WTC11 (cell line): ENCODE data around the gene COG6. TPM values are rescaled to one million over a fixed set of nuclear protein-coding genes. Genes with fewer than 3 reads are reported as not detected.

Source experiments
- ARID4B ChIP-seq: sonication (generic); formaldehyde crosslinking; IDR thresholded peaks from 2 replicates; pipeline ENCODE4 v1.8.0; 2023; ENCODE audit warnings: missing genetic modification reagents, mild to moderate bottlenecking, borderline replicate concordance
- ATF3 ChIP-seq: sonication (generic); formaldehyde crosslinking; conservative IDR thresholded peaks from 2 replicates; pipeline ENCODE4 v1.8.1; 2022; ENCODE audit warnings: mild to moderate bottlenecking, missing genetic modification reagents
- CREB1 ChIP-seq: sonication (generic); formaldehyde crosslinking; IDR thresholded peaks from 2 replicates; pipeline ENCODE4 v1.8.0; 2023; ENCODE audit warnings: mild to moderate bottlenecking, missing genetic modification reagents
- E2F4 ChIP-seq: sonication (generic); formaldehyde crosslinking; IDR thresholded peaks from 2 replicates; pipeline ENCODE4 v1.8.1; 2022; ENCODE audit warnings: low read depth, mild to moderate bottlenecking, moderate library complexity, missing genetic modification reagents, borderline replicate concordance
- ERG ChIP-seq: fragments of 250-450 bp; sonication (Bioruptor Pico); IDR thresholded peaks from 2 replicates; pipeline ENCODE4 v1.8.0; 2021; ENCODE audit warnings: mild to moderate bottlenecking
- ETV6 ChIP-seq: sonication (generic); formaldehyde crosslinking; IDR thresholded peaks from 2 replicates; pipeline ENCODE4 v1.8.1; 2022; ENCODE audit warnings: mild to moderate bottlenecking, missing genetic modification reagents
- FOXP1 ChIP-seq: sonication (generic); formaldehyde crosslinking; IDR thresholded peaks from 2 replicates; pipeline ENCODE4 v1.8.0; 2022; ENCODE audit warnings: missing genetic modification reagents, mild to moderate bottlenecking, moderate library complexity, borderline replicate concordance
- GABPB1 ChIP-seq: sonication (generic); formaldehyde crosslinking; IDR thresholded peaks from 2 replicates; pipeline ENCODE4 v1.8.1; 2023; ENCODE audit warnings: mild to moderate bottlenecking, missing genetic modification reagents
- GTF2I ChIP-seq: fragments of 250-450 bp; sonication (Bioruptor Pico); conservative IDR thresholded peaks from 2 replicates; pipeline ENCODE4 v1.4.0; 2021; ENCODE audit warnings: mild to moderate bottlenecking
- JUN ChIP-seq: sonication (generic); formaldehyde crosslinking; IDR thresholded peaks from 2 replicates; pipeline ENCODE4 v1.8.0; 2023; ENCODE audit warnings: mild to moderate bottlenecking, missing genetic modification reagents
- KAT7 ChIP-seq: sonication (generic); formaldehyde crosslinking; IDR thresholded peaks from 2 replicates; pipeline ENCODE4 v1.8.1; 2023; ENCODE audit warnings: missing genetic modification reagents, mild to moderate bottlenecking, borderline replicate concordance
- MAX ChIP-seq: sonication (generic); formaldehyde crosslinking; IDR thresholded peaks from 2 replicates; pipeline ENCODE4 v1.8.0; 2022; ENCODE audit warnings: mild to moderate bottlenecking, missing genetic modification reagents
- MXD4 ChIP-seq: fragments of 250-450 bp; sonication (Bioruptor Pico); IDR thresholded peaks from 2 replicates; pipeline ENCODE4 v1.8.0; 2021; ENCODE audit warnings: mild to moderate bottlenecking, moderate library complexity, borderline replicate concordance
- NFE2L1 ChIP-seq: sonication (generic); formaldehyde crosslinking; IDR thresholded peaks from 2 replicates; pipeline ENCODE4 v1.8.1; 2023; ENCODE audit warnings: missing genetic modification reagents
- NFYB ChIP-seq: sonication (generic); formaldehyde crosslinking; conservative IDR thresholded peaks from 2 replicates; pipeline ENCODE4 v1.8.0; 2022; ENCODE audit warnings: low read depth, missing genetic modification reagents
- NR1H2 ChIP-seq: sonication (generic); formaldehyde crosslinking; IDR thresholded peaks from 2 replicates; pipeline ENCODE4 v1.9.0; 2021; ENCODE audit warnings: mild to moderate bottlenecking, moderate library complexity, missing genetic modification reagents
- NR3C1 ChIP-seq: sonication (generic); formaldehyde crosslinking; conservative IDR thresholded peaks from 2 replicates; pipeline ENCODE4 v1.8.1; 2023; ENCODE audit warnings: low read depth, mild to moderate bottlenecking, missing genetic modification reagents
- RELA ChIP-seq: sonication (generic); formaldehyde crosslinking; IDR thresholded peaks from 2 replicates; pipeline ENCODE4 v1.8.1; 2022; ENCODE audit warnings: missing genetic modification reagents, mild to moderate bottlenecking, borderline replicate concordance
- SMAD4 ChIP-seq: sonication (generic); formaldehyde crosslinking; IDR thresholded peaks from 2 replicates; pipeline ENCODE4 v1.8.0; 2022; ENCODE audit warnings: mild to moderate bottlenecking, missing genetic modification reagents
- SOX15 ChIP-seq: fragments of 250-450 bp; sonication (Bioruptor Pico); IDR thresholded peaks from 2 replicates; pipeline ENCODE4 v1.9.0; 2021; ENCODE audit warnings: mild to moderate bottlenecking
- ZNF263 ChIP-seq: sonication (generic); formaldehyde crosslinking; IDR thresholded peaks from 2 replicates; pipeline ENCODE4 v1.8.1; 2022; ENCODE audit warnings: low read depth, mild to moderate bottlenecking, moderate library complexity, missing genetic modification reagents
- ZNF423 ChIP-seq: fragments of 250-450 bp; sonication (Bioruptor Pico); IDR thresholded peaks from 2 replicates; pipeline ENCODE4 v2.1.2; 2022; ENCODE audit warnings: mild to moderate bottlenecking, moderate library complexity
- total RNA-seq: library from RNA; stranded (reverse); gene quantifications from 3 replicates; pipeline ENCODE4 v1.2.3, GENCODE V29; 2021
- TF ChIP-seq, protein P1 (sequence below): sonication (generic); formaldehyde crosslinking; IDR thresholded peaks from 2 replicates; pipeline ENCODE4 v1.8.1; 2023; ENCODE audit warnings: mild to moderate bottlenecking, moderate library complexity, missing genetic modification reagents
- TF ChIP-seq, protein P2 (sequence below): fragments of 250-450 bp; sonication (Bioruptor Pico); IDR thresholded peaks from 2 replicates; pipeline ENCODE4 v1.9.0; 2021; ENCODE audit warnings: mild to moderate bottlenecking
- TF ChIP-seq, protein P3 (sequence below): sonication (generic); formaldehyde crosslinking; IDR thresholded peaks from 2 replicates; pipeline ENCODE4 v1.8.0; 2022; ENCODE audit warnings: missing genetic modification reagents

COG6 gene
- total RNA-seq, 1 experiment from 2014 or later: 23.0 TPM

- TF ChIP-seq MAX (CRISPR knock-in tag) (peak; percentile 74; the same call in 1 of the 2 replicates), ZNF263 (CRISPR knock-in tag) (no peak), FOXP1 (CRISPR knock-in tag) (peak; percentile 31; the same call in 1 of the 2 replicates), SOX15 (CRISPR knock-in tag) (no peak), CREB1 (CRISPR knock-in tag) (no peak), NFYB (no peak), ATF3 (CRISPR knock-in tag) (no peak), NFE2L1 (CRISPR knock-in tag) (no peak), NR1H2 (no peak), GTF2I (CRISPR knock-in tag) (no peak), E2F4 (CRISPR knock-in tag) (no peak), ZNF423 (CRISPR knock-in tag) (no peak), NR3C1 (CRISPR knock-in tag) (no peak; the same call in 1 of the 2 replicates), MXD4 (CRISPR knock-in tag) (no peak), RELA (no peak), GABPB1 (CRISPR knock-in tag) (no peak), SMAD4 (CRISPR knock-in tag) (no peak), KAT7 (0 out of 2 replicates have a peak, but pooled peaks have one; percentile 77), ERG (no peak), JUN (CRISPR knock-in tag) (0 out of 2 replicates have a peak, but pooled peaks have one; percentile 40), ARID4B (CRISPR knock-in tag) (peak; percentile 80; the same call in 1 of the 2 replicates), ETV6 (CRISPR knock-in tag) (peak; percentile 83)
- TF ChIP-seq, protein P1, sequence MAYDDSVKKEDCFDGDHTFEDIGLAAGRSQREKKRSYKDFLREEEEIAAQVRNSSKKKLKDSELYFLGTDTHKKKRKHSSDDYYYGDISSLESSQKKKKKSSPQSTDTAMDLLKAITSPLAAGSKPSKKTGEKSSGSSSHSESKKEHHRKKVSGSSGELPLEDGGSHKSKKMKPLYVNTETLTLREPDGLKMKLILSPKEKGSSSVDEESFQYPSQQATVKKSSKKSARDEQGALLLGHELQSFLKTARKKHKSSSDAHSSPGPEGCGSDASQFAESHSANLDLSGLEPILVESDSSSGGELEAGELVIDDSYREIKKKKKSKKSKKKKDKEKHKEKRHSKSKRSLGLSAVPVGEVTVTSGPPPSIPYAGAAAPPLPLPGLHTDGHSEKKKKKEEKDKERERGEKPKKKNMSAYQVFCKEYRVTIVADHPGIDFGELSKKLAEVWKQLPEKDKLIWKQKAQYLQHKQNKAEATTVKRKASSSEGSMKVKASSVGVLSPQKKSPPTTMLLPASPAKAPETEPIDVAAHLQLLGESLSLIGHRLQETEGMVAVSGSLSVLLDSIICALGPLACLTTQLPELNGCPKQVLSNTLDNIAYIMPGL (CRISPR knock-in tag): peak; percentile 80; the same call in 1 of the 2 replicates
- TF ChIP-seq, protein P2, sequence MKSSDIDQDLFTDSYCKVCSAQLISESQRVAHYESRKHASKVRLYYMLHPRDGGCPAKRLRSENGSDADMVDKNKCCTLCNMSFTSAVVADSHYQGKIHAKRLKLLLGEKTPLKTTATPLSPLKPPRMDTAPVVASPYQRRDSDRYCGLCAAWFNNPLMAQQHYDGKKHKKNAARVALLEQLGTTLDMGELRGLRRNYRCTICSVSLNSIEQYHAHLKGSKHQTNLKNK (CRISPR knock-in tag): no peak
- TF ChIP-seq, protein P3, sequence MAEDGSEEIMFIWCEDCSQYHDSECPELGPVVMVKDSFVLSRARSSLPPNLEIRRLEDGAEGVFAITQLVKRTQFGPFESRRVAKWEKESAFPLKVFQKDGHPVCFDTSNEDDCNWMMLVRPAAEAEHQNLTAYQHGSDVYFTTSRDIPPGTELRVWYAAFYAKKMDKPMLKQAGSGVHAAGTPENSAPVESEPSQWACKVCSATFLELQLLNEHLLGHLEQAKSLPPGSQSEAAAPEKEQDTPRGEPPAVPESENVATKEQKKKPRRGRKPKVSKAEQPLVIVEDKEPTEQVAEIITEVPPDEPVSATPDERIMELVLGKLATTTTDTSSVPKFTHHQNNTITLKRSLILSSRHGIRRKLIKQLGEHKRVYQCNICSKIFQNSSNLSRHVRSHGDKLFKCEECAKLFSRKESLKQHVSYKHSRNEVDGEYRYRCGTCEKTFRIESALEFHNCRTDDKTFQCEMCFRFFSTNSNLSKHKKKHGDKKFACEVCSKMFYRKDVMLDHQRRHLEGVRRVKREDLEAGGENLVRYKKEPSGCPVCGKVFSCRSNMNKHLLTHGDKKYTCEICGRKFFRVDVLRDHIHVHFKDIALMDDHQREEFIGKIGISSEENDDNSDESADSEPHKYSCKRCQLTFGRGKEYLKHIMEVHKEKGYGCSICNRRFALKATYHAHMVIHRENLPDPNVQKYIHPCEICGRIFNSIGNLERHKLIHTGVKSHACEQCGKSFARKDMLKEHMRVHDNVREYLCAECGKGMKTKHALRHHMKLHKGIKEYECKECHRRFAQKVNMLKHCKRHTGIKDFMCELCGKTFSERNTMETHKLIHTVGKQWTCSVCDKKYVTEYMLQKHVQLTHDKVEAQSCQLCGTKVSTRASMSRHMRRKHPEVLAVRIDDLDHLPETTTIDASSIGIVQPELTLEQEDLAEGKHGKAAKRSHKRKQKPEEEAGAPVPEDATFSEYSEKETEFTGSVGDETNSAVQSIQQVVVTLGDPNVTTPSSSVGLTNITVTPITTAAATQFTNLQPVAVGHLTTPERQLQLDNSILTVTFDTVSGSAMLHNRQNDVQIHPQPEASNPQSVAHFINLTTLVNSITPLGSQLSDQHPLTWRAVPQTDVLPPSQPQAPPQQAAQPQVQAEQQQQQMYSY (CRISPR knock-in tag): no peak; the same call in 1 of the 2 replicates
Observed at GRCh38 chr13:39655569-39656324, at the start of gene COG6 (continued).
